Hepatic stellate cell (primary cell): ENCODE data around the gene KCNH3.

Source experiments
- DNase-seq: peaks from one replicate; pipeline ENCODE4 v3.0.0; 2011; ENCODE audit warnings: low spot score

Gene KCNH3

GRCh38 chr12:49543914-49544815, 5.3 kb downstream of the KCNH3 start:
- no peak for DNase-seq

GRCh38 chr12:49545815-49546214, 7.0 kb downstream of the KCNH3 start:
- DNase-seq: no peak

- no peak for DNase-seq
These were observed 7.7 kb downstream of the KCNH3 start for GRCh38 chr12:49546481-49546880.

GRCh38 chr12:49547090-49547690, 8.4 kb downstream of the KCNH3 start:
- no peak for DNase-seq

- no peak for DNase-seq
These were observed 9.6 kb downstream of the KCNH3 start for GRCh38 chr12:49548481-49548821.

- no peak for DNase-seq
These were observed 10.2 kb downstream of the KCNH3 start for GRCh38 chr12:49548822-49549648.

GRCh38 chr12:49549735-49550692, 11.2 kb downstream of the KCNH3 start:
- DNase-seq: no peak

GRCh38 chr12:49550693-49551252, 11.9 kb downstream of the KCNH3 start:
- DNase-seq: no peak

- no peak for DNase-seq
These were observed 13.2 kb downstream of the KCNH3 start for GRCh38 chr12:49552014-49552413.

- no peak for DNase-seq
These were observed 13.6 kb downstream of the KCNH3 start for GRCh38 chr12:49552425-49552824.

- no peak for DNase-seq
These were observed 14.1 kb downstream of the KCNH3 start for GRCh38 chr12:49552899-49553298.

- DNase-seq: no peak
These were observed 14.8 kb downstream of the KCNH3 start for GRCh38 chr12:49553512-49554088.

GRCh38 chr12:49554266-49554665, 15.4 kb downstream of the KCNH3 start:
- DNase-seq: no peak

- DNase-seq: no peak
These were observed 17.0 kb downstream of the KCNH3 start for GRCh38 chr12:49555631-49556390.

GRCh38 chr12:49556391-49557186, 17.8 kb downstream of the KCNH3 start:
- no peak for DNase-seq

GRCh38 chr12:49557187-49557916, 18.5 kb downstream of the KCNH3 start:
- no peak for DNase-seq

- DNase-seq: no peak
These were observed 19.0 kb downstream of the KCNH3 start for GRCh38 chr12:49557917-49558215.

GRCh38 chr12:49558526-49558925, 19.7 kb downstream of the KCNH3 start:
- no peak for DNase-seq
